Measurements from ENCODE around the gene ACSS3. TPM values are rescaled to one million over a fixed set of nuclear protein-coding genes. Genes with fewer than 3 reads are reported as not detected.
"Not testable (repeated sequence)": the region's sequence is repeated elsewhere in the genome, so short reads cannot be mapped to it uniquely, and the experiment has no call there.

ACSS3 gene
- total RNA-seq, 2 experiments from 2014 or later = not detected

- H3K4me3 Mint-ChIP-seq = no peak overlapping the region
- H3K4me1 Mint-ChIP-seq = no peaks in the 10 kb centered on the region
- intact Hi-C loops (cut with DNase I, micrococcal nuclease) = no loop called here
- H3K36me3 Mint-ChIP-seq (ENCODE audit: low read depth) = no peaks in the 10 kb centered on the region
- no peaks in the 10 kb centered on the region for H3K27me3 Mint-ChIP-seq
- H3K27ac Mint-ChIP-seq = no peak overlapping the region
- peaks cover 2% of the 10 kb centered on the region for H3K9me3 Mint-ChIP-seq (ENCODE audit: low read depth)
- CTCF ChIA-PET = no interaction called here
- ATAC-seq (no peak), DNase-seq (no peak)
- POLR2A ChIA-PET = no interaction called here
Observed at GRCh38 chr12:81105687-81106086, 27.8 kb downstream of the ACSS3 start.

- POLR2A ChIA-PET = no interaction called here
- intact Hi-C loops (cut with DNase I, micrococcal nuclease) = no loop called here
- H3K4me3 Mint-ChIP-seq = no peak overlapping the region
- DNase-seq (no peak), ATAC-seq (no peak)
- no peaks in the 10 kb centered on the region for H3K27me3 Mint-ChIP-seq
- CTCF ChIA-PET = no interaction called here
- H3K4me1 Mint-ChIP-seq = no peaks in the 10 kb centered on the region
- H3K36me3 Mint-ChIP-seq (ENCODE audit: low read depth) = no peaks in the 10 kb centered on the region
- no peak overlapping the region for H3K27ac Mint-ChIP-seq
- peaks cover 4% of the 10 kb centered on the region for H3K9me3 Mint-ChIP-seq (ENCODE audit: low read depth)
Observed at GRCh38 chr12:81114226-81114625, 36.3 kb downstream of the ACSS3 start.

GRCh38 chr12:81119069-81119468 lies 41.2 kb downstream of the ACSS3 start:
- DNase-seq; intact Hi-C loops (cut with DNase I, micrococcal nuclease); H3K27me3 Mint-ChIP-seq; H3K4me3 Mint-ChIP-seq; CTCF ChIA-PET; ATAC-seq; H3K27ac Mint-ChIP-seq; POLR2A ChIA-PET; H3K36me3 Mint-ChIP-seq (ENCODE audit: low read depth); H3K9me3 Mint-ChIP-seq (ENCODE audit: low read depth); H3K4me1 Mint-ChIP-seq: not testable (repeated sequence)

- no peak overlapping the region for H3K27ac Mint-ChIP-seq
- ATAC-seq = no peak
- POLR2A ChIA-PET = no interaction called here
- CTCF ChIA-PET = no interaction called here
- H3K36me3 Mint-ChIP-seq (ENCODE audit: low read depth) = no peaks in the 10 kb centered on the region
- peaks cover 6% of the 10 kb centered on the region for H3K9me3 Mint-ChIP-seq (ENCODE audit: low read depth)
- no peak for DNase-seq
- H3K4me3 Mint-ChIP-seq = no peak overlapping the region
- intact Hi-C loops (cut with DNase I, micrococcal nuclease) = loop anchor here in 1 of 2 experiments (10.0 kb wide), 1 partner anchor 706 kb away; no protein-coding TSS in a partner anchor
- H3K27me3 Mint-ChIP-seq = no peaks in the 10 kb centered on the region
- H3K4me1 Mint-ChIP-seq = no peaks in the 10 kb centered on the region
Observed at GRCh38 chr12:81120961-81121360, 43.1 kb downstream of the ACSS3 start.

GRCh38 chr12:81123611-81124010 lies 45.7 kb downstream of the ACSS3 start:
- ChIA-PET CTCF (no interaction called here), POLR2A (no interaction called here)
- H3K27ac Mint-ChIP-seq = no peak overlapping the region
- ATAC-seq (no peak), DNase-seq (no peak)
- H3K36me3 Mint-ChIP-seq (ENCODE audit: low read depth) = no peaks in the 10 kb centered on the region
- peaks cover 6% of the 10 kb centered on the region for H3K9me3 Mint-ChIP-seq (ENCODE audit: low read depth)
- no peaks in the 10 kb centered on the region for H3K27me3 Mint-ChIP-seq
- H3K4me1 Mint-ChIP-seq = no peaks in the 10 kb centered on the region
- no peak overlapping the region for H3K4me3 Mint-ChIP-seq
- intact Hi-C loops (cut with DNase I, micrococcal nuclease) = loop anchor here in 1 of 2 experiments (10.0 kb wide), 1 partner anchor 709 kb away; no protein-coding TSS in a partner anchor

GRCh38 chr12:81125691-81126090 lies 47.8 kb downstream of the ACSS3 start:
- Mint-ChIP-seq H3K9me3 (ENCODE audit: low read depth) (peaks cover 4% of the 10 kb centered on the region), H3K27ac (no peak overlapping the region), H3K27me3 (no peaks in the 10 kb centered on the region), H3K4me3 (no peak overlapping the region), H3K4me1 (no peaks in the 10 kb centered on the region), H3K36me3 (ENCODE audit: low read depth) (no peaks in the 10 kb centered on the region)
- ChIA-PET POLR2A (no interaction called here), CTCF (no interaction called here)
- intact Hi-C loops (cut with DNase I, micrococcal nuclease) = loop anchor here in 1 of 2 experiments (10.0 kb wide), 1 partner anchor 711 kb away; no protein-coding TSS in a partner anchor
- ATAC-seq = no peak
- DNase-seq = no peak

GRCh38 chr12:81128930-81129554 lies 51.2 kb downstream of the ACSS3 start:
- H3K4me3 Mint-ChIP-seq = no peak overlapping the region
- DNase-seq = peak; percentile 5
- ATAC-seq = no peak
- no peaks in the 10 kb centered on the region for H3K4me1 Mint-ChIP-seq
- H3K9me3 Mint-ChIP-seq (ENCODE audit: low read depth) = peaks cover 3% of the 10 kb centered on the region
- intact Hi-C loops (cut with DNase I, micrococcal nuclease) = loop anchor here (2.0 to 10.0 kb wide), 2 partner anchors 714 to 716 kb away; no protein-coding TSS in a partner anchor
- ChIA-PET CTCF (interaction anchor here (0.6 to 1.3 kb wide), 3 partner anchors 13 to 1617 kb away, joined by 3 to 4 read pairs (median 3); no protein-coding TSS in a partner anchor), POLR2A (no interaction called here)
- no peak overlapping the region for H3K27ac Mint-ChIP-seq
- no peaks in the 10 kb centered on the region for H3K27me3 Mint-ChIP-seq
- no peaks in the 10 kb centered on the region for H3K36me3 Mint-ChIP-seq (ENCODE audit: low read depth)

GRCh38 chr12:81136519-81136918 lies 58.6 kb downstream of the ACSS3 start:
- no peak for ATAC-seq
- CTCF ChIA-PET = no interaction called here
- Mint-ChIP-seq H3K27me3 (no peaks in the 10 kb centered on the region), H3K4me3 (no peak overlapping the region), H3K27ac (no peak overlapping the region), H3K4me1 (no peaks in the 10 kb centered on the region), H3K36me3 (ENCODE audit: low read depth) (no peaks in the 10 kb centered on the region), H3K9me3 (ENCODE audit: low read depth) (no peaks in the 10 kb centered on the region)
- intact Hi-C loops (cut with DNase I, micrococcal nuclease) = no loop called here
- no peak for DNase-seq
- POLR2A ChIA-PET = no interaction called here

- no peak overlapping the region for H3K27ac Mint-ChIP-seq
- no peaks in the 10 kb centered on the region for H3K36me3 Mint-ChIP-seq (ENCODE audit: low read depth)
- POLR2A ChIA-PET = no interaction called here
- H3K9me3 Mint-ChIP-seq (ENCODE audit: low read depth) = no peaks in the 10 kb centered on the region
- ATAC-seq = no peak
- intact Hi-C loops (cut with DNase I, micrococcal nuclease) = no loop called here
- no peak for DNase-seq
- H3K4me1 Mint-ChIP-seq = no peaks in the 10 kb centered on the region
- H3K4me3 Mint-ChIP-seq = no peak overlapping the region
- H3K27me3 Mint-ChIP-seq = no peaks in the 10 kb centered on the region
- CTCF ChIA-PET = no interaction called here
Observed at GRCh38 chr12:81137801-81138200, 59.9 kb downstream of the ACSS3 start.

- no peak overlapping the region for H3K27ac Mint-ChIP-seq
Observed at GRCh38 chr12:81141217-81141616, 63.3 kb downstream of the ACSS3 start.

GRCh38 chr12:81143057-81143456 lies 65.2 kb downstream of the ACSS3 start:
- Mint-ChIP-seq H3K27ac (no peak overlapping the region), H3K4me1 (no peaks in the 10 kb centered on the region), H3K4me3 (no peak overlapping the region), H3K27me3 (no peaks in the 10 kb centered on the region), H3K9me3 (ENCODE audit: low read depth) (peaks cover under 1% of the 10 kb centered on the region), H3K36me3 (ENCODE audit: low read depth) (no peaks in the 10 kb centered on the region)
- intact Hi-C loops (cut with DNase I, micrococcal nuclease) = no loop called here
- DNase-seq = no peak
- ChIA-PET CTCF (interaction anchor here (1.7 kb wide), 1 partner anchor 14 kb away, joined by 4 read pairs; no protein-coding TSS in a partner anchor), POLR2A (no interaction called here)
- no peak for ATAC-seq

More at GRCh38 chr12:81141217-81141616, 63.3 kb downstream of the ACSS3 start:
- intact Hi-C loops (cut with DNase I, micrococcal nuclease) = no loop called here
- CTCF ChIA-PET = no interaction called here
- ATAC-seq = no peak
- Mint-ChIP-seq H3K36me3 (ENCODE audit: low read depth) (no peaks in the 10 kb centered on the region), H3K27me3 (no peaks in the 10 kb centered on the region), H3K4me3 (no peak overlapping the region), H3K9me3 (ENCODE audit: low read depth) (no peaks in the 10 kb centered on the region), H3K4me1 (no peaks in the 10 kb centered on the region)
- DNase-seq = no peak
- POLR2A ChIA-PET = no interaction called here

- Mint-ChIP-seq H3K27me3 (no peaks in the 10 kb centered on the region), H3K9me3 (ENCODE audit: low read depth) (peaks cover 3% of the 10 kb centered on the region), H3K36me3 (ENCODE audit: low read depth) (no peaks in the 10 kb centered on the region), H3K27ac (no peak overlapping the region), H3K4me1 (no peaks in the 10 kb centered on the region), H3K4me3 (no peak overlapping the region)
- DNase-seq (no peak), ATAC-seq (no peak)
- ChIA-PET POLR2A (no interaction called here), CTCF (no interaction called here)
- intact Hi-C loops (cut with DNase I, micrococcal nuclease) = no loop called here
Observed at GRCh38 chr12:81146228-81147225, 68.6 kb downstream of the ACSS3 start.

Measured in activated CD4-positive, alpha-beta T cell treated with anti-CD3 and anti-CD28 coated beads for 36 hours (primary cell).